ENCODE data around the gene EXPH5. TPM values are rescaled to one million over a fixed set of nuclear protein-coding genes. Genes with fewer than 3 reads are reported as not detected.

Gene EXPH5
- total and polyA plus RNA-seq, 12 donors: 0.10 to 8.4 (median 1.3) TPM

GRCh38 chr11:108562746-108563581, 30.6 kb downstream of the EXPH5 start:
- ATAC-seq (no peak), DNase-seq (no peak)
- Histone ChIP-seq H3K27me3 (no peaks in the 10 kb centered on the region), H3K9me3 (no peaks in the 10 kb centered on the region), H3K27ac (no peak overlapping the region), H3K36me3 (no peaks in the 10 kb centered on the region), H3K4me1 (peaks cover 0 to 4% (median 0%) of the 10 kb centered on the region in 9 donors), H3K4me3 (no peak overlapping the region)
- TF ChIP-seq, protein P1, sequence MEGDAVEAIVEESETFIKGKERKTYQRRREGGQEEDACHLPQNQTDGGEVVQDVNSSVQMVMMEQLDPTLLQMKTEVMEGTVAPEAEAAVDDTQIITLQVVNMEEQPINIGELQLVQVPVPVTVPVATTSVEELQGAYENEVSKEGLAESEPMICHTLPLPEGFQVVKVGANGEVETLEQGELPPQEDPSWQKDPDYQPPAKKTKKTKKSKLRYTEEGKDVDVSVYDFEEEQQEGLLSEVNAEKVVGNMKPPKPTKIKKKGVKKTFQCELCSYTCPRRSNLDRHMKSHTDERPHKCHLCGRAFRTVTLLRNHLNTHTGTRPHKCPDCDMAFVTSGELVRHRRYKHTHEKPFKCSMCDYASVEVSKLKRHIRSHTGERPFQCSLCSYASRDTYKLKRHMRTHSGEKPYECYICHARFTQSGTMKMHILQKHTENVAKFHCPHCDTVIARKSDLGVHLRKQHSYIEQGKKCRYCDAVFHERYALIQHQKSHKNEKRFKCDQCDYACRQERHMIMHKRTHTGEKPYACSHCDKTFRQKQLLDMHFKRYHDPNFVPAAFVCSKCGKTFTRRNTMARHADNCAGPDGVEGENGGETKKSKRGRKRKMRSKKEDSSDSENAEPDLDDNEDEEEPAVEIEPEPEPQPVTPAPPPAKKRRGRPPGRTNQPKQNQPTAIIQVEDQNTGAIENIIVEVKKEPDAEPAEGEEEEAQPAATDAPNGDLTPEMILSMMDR (IDR thresholded peaks at IDR 0.05): no peak
- intact Hi-C loops (cut with DNase I): no loop called here
- 78 to 82% methylated on average over 5 of the region's 5 CpGs for WGBS, 2 donors

- no peaks in the 10 kb centered on the region for H3K36me3 ChIP-seq
- 43 to 45% methylated on average over 3 of the region's 3 CpGs for WGBS, 2 donors
- DNase-seq (no peak), ATAC-seq (no peak)
- H3K27me3 ChIP-seq: no peaks in the 10 kb centered on the region
- no peak overlapping the region for H3K4me3 ChIP-seq
- H3K4me1 ChIP-seq: peaks cover 0 to 4% (median 0%) of the 10 kb centered on the region in 9 donors
- TF ChIP-seq, protein P1 (IDR thresholded peaks at IDR 0.05): no peak
- H3K27ac ChIP-seq: no peak overlapping the region
- intact Hi-C loops (cut with DNase I): no loop called here
- H3K9me3 ChIP-seq: no peaks in the 10 kb centered on the region
Measured at GRCh38 chr11:108561535-108561991, 32.0 kb downstream of the EXPH5 start.

DNA sequence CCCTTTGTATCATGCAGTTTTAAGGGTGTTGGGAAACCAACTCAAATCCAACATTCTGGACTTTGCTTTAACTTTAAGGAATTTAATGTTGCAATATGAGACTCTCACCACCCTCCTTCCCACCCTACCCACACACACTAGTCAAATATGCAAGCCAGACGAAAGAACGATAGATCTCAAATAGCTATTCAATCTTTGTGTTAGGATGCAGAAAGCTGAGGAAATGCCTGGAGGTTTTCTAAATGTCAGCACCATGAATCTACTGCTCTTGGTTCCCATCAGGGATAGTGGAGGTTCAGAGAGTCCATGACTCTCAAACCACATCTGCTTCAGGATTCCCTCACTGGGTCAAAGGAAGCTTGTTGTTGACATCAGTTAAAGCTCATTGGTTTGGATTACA, 33.7 kb downstream of the EXPH5 start:
- DNase-seq: no peak

DNA sequence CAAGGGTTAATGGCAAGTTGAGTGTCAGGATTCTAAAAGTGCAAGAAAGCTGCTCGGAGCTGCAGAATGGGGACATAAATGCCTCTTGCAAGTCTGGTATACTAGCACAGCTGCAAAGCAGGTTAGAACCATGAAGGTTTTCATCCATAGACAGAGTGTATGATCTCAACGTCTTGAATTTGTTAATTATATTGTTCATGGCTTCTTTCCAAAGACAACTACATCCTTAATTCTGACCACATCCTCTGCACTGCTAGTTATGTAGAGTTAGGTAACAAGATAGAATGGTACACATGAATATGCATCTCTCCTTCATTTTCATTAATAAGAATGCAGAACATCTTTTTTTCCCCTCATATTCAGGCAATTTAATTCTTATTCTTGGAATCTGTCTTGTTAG, 34.2 kb downstream of the EXPH5 start:
- TF ChIP-seq, protein P1 (IDR thresholded peaks at IDR 0.05): no peak
- no peaks in the 10 kb centered on the region for H3K9me3 ChIP-seq
- H3K27me3 ChIP-seq: no peaks in the 10 kb centered on the region
- 25 to 44% methylated on average over 2 of the region's 2 CpGs for WGBS, 2 donors
- no peak overlapping the region for H3K4me3 ChIP-seq
- ATAC-seq: no peak
- no peaks in the 10 kb centered on the region for H3K36me3 ChIP-seq
- DNase-seq: no peak
- H3K27ac ChIP-seq: no peak overlapping the region
- H3K4me1 ChIP-seq: peaks cover 0 to 4% (median 0%) of the 10 kb centered on the region in 9 donors
- intact Hi-C loops (cut with DNase I): no loop called here

More for the DNA sequence above, 33.7 kb downstream of the EXPH5 start:
- 30 to 44% methylated on average over 2 of the region's 2 CpGs for WGBS, 2 donors
- Histone ChIP-seq H3K4me1 (peaks cover 0 to 4% (median 0%) of the 10 kb centered on the region in 9 donors), H3K27ac (no peak overlapping the region), H3K27me3 (no peaks in the 10 kb centered on the region), H3K36me3 (no peaks in the 10 kb centered on the region), H3K4me3 (no peak overlapping the region), H3K9me3 (no peaks in the 10 kb centered on the region)
- intact Hi-C loops (cut with DNase I): no loop called here
- TF ChIP-seq, protein P1 (IDR thresholded peaks at IDR 0.05): no peak
- ATAC-seq: no peak
